SK-N-SH treated with all-trans-retinoic acid at 6 μM for 48 hours (cell line): ENCODE results near the gene KRT72.

ENCODE experiments used
- ATAC-seq: fragments of 200-7000 bp; cut with Tn5 transposase; 3 replicates; pipeline ENCODE4 v1.9.1; 2020; ENCODE audit warnings: mild to moderate bottlenecking, moderate library complexity
- ARNTL ChIP-seq: fragments of 450-650 bp; formaldehyde crosslinking; IDR thresholded peaks from 2 replicates; pipeline ENCODE4 v1.5.0; 2020; ENCODE audit warnings: low read depth, mild to moderate bottlenecking, moderate library complexity, borderline replicate concordance
- BACH2 ChIP-seq: fragments of 250-450 bp; sonication (Bioruptor Pico); IDR thresholded peaks from 2 replicates; pipeline ENCODE4 v1.9.0; 2021; ENCODE audit warnings: mild to moderate bottlenecking, borderline replicate concordance
- CREB5 ChIP-seq: fragments of 250-450 bp; sonication (Bioruptor Pico); IDR thresholded peaks from 2 replicates; pipeline ENCODE4 v1.5.1; 2020; ENCODE audit warnings: low read depth, mild to moderate bottlenecking, moderate library complexity
- CSDC2 ChIP-seq: fragments of 250-450 bp; sonication (Bioruptor Pico); IDR thresholded peaks from 2 replicates; pipeline ENCODE4 v1.5.0; 2020; ENCODE audit warnings: mild to moderate bottlenecking, moderate library complexity
- CSRNP3 ChIP-seq: fragments of 250-450 bp; sonication (Bioruptor Pico); IDR thresholded peaks from 2 replicates; pipeline ENCODE4 v1.5.1; 2021; ENCODE audit warnings: mild to moderate bottlenecking, moderate library complexity
- ESRRG ChIP-seq: fragments of 250-450 bp; sonication (Bioruptor Pico); IDR thresholded peaks from 2 replicates; pipeline ENCODE4 v1.6.1; 2021; ENCODE audit warnings: mild to moderate bottlenecking
- GLIS3 ChIP-seq: fragments of 250-450 bp; sonication (Bioruptor Pico); IDR thresholded peaks from 2 replicates; pipeline ENCODE4 v1.5.0; 2020; ENCODE audit warnings: mild to moderate bottlenecking, moderate library complexity
- OSR1 ChIP-seq: fragments of 250-450 bp; sonication (Bioruptor Pico); IDR thresholded peaks from 2 replicates; pipeline ENCODE4 v1.8.0; 2022; ENCODE audit warnings: moderate library complexity, mild to moderate bottlenecking, inconsistent platforms
- PATZ1 ChIP-seq: fragments of 250-450 bp; sonication (Bioruptor Pico); IDR thresholded peaks from 2 replicates; pipeline ENCODE4 v1.8.0; 2020; ENCODE audit warnings: mild to moderate bottlenecking, moderate library complexity, borderline replicate concordance
- POU6F1 ChIP-seq: fragments of 250-450 bp; sonication (Bioruptor Pico); IDR thresholded peaks from 2 replicates; pipeline ENCODE4 v1.8.0; 2021; ENCODE audit warnings: low read depth, mild to moderate bottlenecking, moderate library complexity, borderline replicate concordance
- PPARA ChIP-seq: fragments of 250-450 bp; sonication (Bioruptor Pico); IDR thresholded peaks from 2 replicates; pipeline ENCODE4 v1.5.0; 2020; ENCODE audit warnings: mild to moderate bottlenecking, borderline replicate concordance
- RARB ChIP-seq: fragments of 250-450 bp; sonication (Bioruptor Pico); IDR thresholded peaks from 2 replicates; pipeline ENCODE4 v1.8.0; 2021; ENCODE audit warnings: mild to moderate bottlenecking, moderate library complexity
- SNAI2 ChIP-seq: fragments of 250-450 bp; sonication (Bioruptor Pico); IDR thresholded peaks from 2 replicates; pipeline ENCODE4 v1.5.0; 2020; ENCODE audit warnings: mild to moderate bottlenecking, moderate library complexity
- TCF4 ChIP-seq: fragments of 250-450 bp; sonication (Bioruptor Pico); IDR thresholded peaks from 2 replicates; pipeline ENCODE4 v1.8.0; 2021; ENCODE audit warnings: mild to moderate bottlenecking, moderate library complexity, borderline replicate concordance
- TOX ChIP-seq: fragments of 250-450 bp; sonication (Bioruptor Pico); IDR thresholded peaks from 2 replicates; pipeline ENCODE4 v1.8.0; 2021; ENCODE audit warnings: mild to moderate bottlenecking, moderate library complexity, borderline replicate concordance
- TSHZ2 ChIP-seq: fragments of 250-450 bp; sonication (Bioruptor Pico); IDR thresholded peaks from 2 replicates; pipeline ENCODE4 v1.5.0; 2020; ENCODE audit warnings: mild to moderate bottlenecking, moderate library complexity
- ZC3H10 ChIP-seq: fragments of 250-450 bp; sonication (Bioruptor Pico); IDR thresholded peaks from 2 replicates; pipeline ENCODE4 v1.5.1; 2021; ENCODE audit warnings: mild to moderate bottlenecking, moderate library complexity
- ZFP3 ChIP-seq: fragments of 250-450 bp; sonication (Bioruptor Pico); IDR thresholded peaks from 2 replicates; pipeline ENCODE4 v1.5.0; 2020; ENCODE audit warnings: mild to moderate bottlenecking, moderate library complexity
- ZFP30 ChIP-seq: fragments of 450-650 bp; formaldehyde crosslinking; IDR thresholded peaks from 2 replicates; pipeline ENCODE4 v1.5.0; 2022; ENCODE audit warnings: mild to moderate bottlenecking, moderate library complexity
- ZNF565 ChIP-seq: fragments of 450-650 bp; formaldehyde crosslinking; conservative IDR thresholded peaks from 2 replicates; pipeline ENCODE4 v1.5.0; 2020; ENCODE audit warnings: low read depth, mild to moderate bottlenecking, moderate library complexity
- ZNF70 ChIP-seq: fragments of 450-650 bp; formaldehyde crosslinking; IDR thresholded peaks from 2 replicates; pipeline ENCODE4 v1.5.0; 2020; ENCODE audit warnings: mild to moderate bottlenecking, moderate library complexity
- ZNF8 ChIP-seq: fragments of 450-650 bp; formaldehyde crosslinking; IDR thresholded peaks from 2 replicates; pipeline ENCODE4 v1.5.0; 2020; ENCODE audit warnings: mild to moderate bottlenecking, moderate library complexity

Gene KRT72

DNA sequence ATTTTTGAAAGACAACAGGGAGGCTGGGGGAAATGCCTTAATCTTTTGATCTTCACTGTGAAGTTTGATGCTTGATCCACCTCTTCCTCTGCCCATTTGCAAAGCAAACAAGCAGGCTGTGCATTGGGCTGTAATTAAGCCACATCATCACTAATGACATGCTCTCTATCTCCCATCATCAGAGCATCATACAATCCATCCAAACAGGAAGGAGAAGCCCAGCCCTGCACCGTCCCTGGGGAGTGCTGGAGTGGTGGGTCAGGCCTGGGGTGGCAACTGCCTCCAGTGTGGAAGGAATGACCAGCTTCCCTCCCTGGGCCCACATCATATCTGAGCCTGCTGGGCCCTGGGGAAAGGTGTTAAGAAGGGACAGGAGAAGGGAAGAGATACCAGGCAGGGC is 20.8 kb downstream of the KRT72 start:
- no peak for ATAC-seq
- TF ChIP-seq CREB5 (CRISPR knock-in tag) (no peak), PATZ1 (no peak), OSR1 (no peak), TSHZ2 (CRISPR knock-in tag) (no peak), TOX (CRISPR knock-in tag) (no peak), ARNTL (CRISPR knock-in tag) (no peak), ESRRG (CRISPR knock-in tag) (no peak), RARB (CRISPR knock-in tag) (no peak), ZC3H10 (CRISPR knock-in tag) (no peak)

- no peak for TF ChIP-seq CSRNP3 (CRISPR knock-in tag)
- TF ChIP-seq CSDC2 (CRISPR knock-in tag) = no peak
- TF ChIP-seq TSHZ2 (CRISPR knock-in tag) = no peak
- no peak for TF ChIP-seq ZNF565 (CRISPR knock-in tag)
- TF ChIP-seq BACH2 = no peak
- TF ChIP-seq POU6F1 (CRISPR knock-in tag) = no peak
- no peak for TF ChIP-seq GLIS3
- no peak for TF ChIP-seq PATZ1
- TF ChIP-seq ARNTL (CRISPR knock-in tag) = no peak
- TF ChIP-seq PPARA = no peak
- no peak for TF ChIP-seq TOX (CRISPR knock-in tag)
- no peak for TF ChIP-seq ZNF70 (CRISPR knock-in tag)
- TF ChIP-seq ZNF8 (CRISPR knock-in tag) = no peak
- no peak for TF ChIP-seq TCF4 (CRISPR knock-in tag)
- TF ChIP-seq ZFP30 (CRISPR knock-in tag) = no peak
- TF ChIP-seq ZC3H10 (CRISPR knock-in tag) = no peak
- no peak for TF ChIP-seq ZFP3 (CRISPR knock-in tag)
- TF ChIP-seq SNAI2 (CRISPR knock-in tag) = no peak
- TF ChIP-seq CREB5 (CRISPR knock-in tag) = no peak
- ATAC-seq = no peak
Observed at GRCh38 chr12:52579468-52580465, 21.5 kb downstream of the KRT72 start.
